ENCODE results near the gene OSBPL5.
"Not testable (repeated sequence)": the region's sequence is repeated elsewhere in the genome, so short reads cannot be mapped to it uniquely, and the experiment has no call there.

OSBPL5 gene

GRCh38 chr11:3080733-3081385, 84.3 kb downstream of the OSBPL5 start:
- DNase-seq (ENCODE audit: low spot score) = no peak

- no peak for DNase-seq (ENCODE audit: low spot score)
Observed at GRCh38 chr11:3080104-3080503, 85.0 kb downstream of the OSBPL5 start.

GRCh38 chr11:3077846-3078440, 87.2 kb downstream of the OSBPL5 start:
- DNase-seq (ENCODE audit: low spot score) = no peak

- no peak for DNase-seq (ENCODE audit: low spot score)
Observed at GRCh38 chr11:3077189-3077836, 87.8 kb downstream of the OSBPL5 start.

GRCh38 chr11:3074912-3075589, 90.1 kb downstream of the OSBPL5 start:
- no peak for DNase-seq (ENCODE audit: low spot score)

- DNase-seq (ENCODE audit: low spot score) = no peak
Observed at GRCh38 chr11:3073029-3073435, 92.1 kb downstream of the OSBPL5 start.

- DNase-seq (ENCODE audit: low spot score) = no peak
Observed at GRCh38 chr11:3069425-3069824, 95.7 kb downstream of the OSBPL5 start.

GRCh38 chr11:3066308-3066707, 98.8 kb downstream of the OSBPL5 start:
- DNase-seq (ENCODE audit: low spot score) = not testable (repeated sequence)

- not testable (repeated sequence) for DNase-seq (ENCODE audit: low spot score)
Observed at GRCh38 chr11:3064709-3065108, 100.4 kb downstream of the OSBPL5 start.

GRCh38 chr11:3063876-3064275, 101.2 kb downstream of the OSBPL5 start:
- DNase-seq (ENCODE audit: low spot score) = not testable (repeated sequence)

GRCh38 chr11:3063432-3063831, 101.7 kb downstream of the OSBPL5 start:
- not testable (repeated sequence) for DNase-seq (ENCODE audit: low spot score)

- DNase-seq (ENCODE audit: low spot score) = no peak
Observed at GRCh38 chr11:3060436-3061025, 104.6 kb downstream of the OSBPL5 start.

GRCh38 chr11:3058753-3059664, 106.1 kb downstream of the OSBPL5 start:
- DNase-seq (ENCODE audit: low spot score) = no peak

GRCh38 chr11:3057069-3057963, 107.8 kb downstream of the OSBPL5 start, which contains the start of gene CARS1:
CARS1 (minus strand) TSS chr11:3057423; CDS start chr11:3057367, 56 bp downstream.
- peak; percentile 97 for DNase-seq (ENCODE audit: low spot score)

- DNase-seq (ENCODE audit: low spot score) = no peak
Observed at GRCh38 chr11:3056296-3057068, 108.6 kb downstream of the OSBPL5 start.

GRCh38 chr11:3055891-3056290, 109.2 kb downstream of the OSBPL5 start:
- DNase-seq (ENCODE audit: low spot score) = no peak

- DNase-seq (ENCODE audit: low spot score) = no peak
Observed at GRCh38 chr11:3052567-3052966, 112.5 kb downstream of the OSBPL5 start.

GRCh38 chr11:3052109-3052479, 113.0 kb downstream of the OSBPL5 start:
- no peak for DNase-seq (ENCODE audit: low spot score)
